Measurements from ENCODE around the gene PLXNA2.

DNA sequence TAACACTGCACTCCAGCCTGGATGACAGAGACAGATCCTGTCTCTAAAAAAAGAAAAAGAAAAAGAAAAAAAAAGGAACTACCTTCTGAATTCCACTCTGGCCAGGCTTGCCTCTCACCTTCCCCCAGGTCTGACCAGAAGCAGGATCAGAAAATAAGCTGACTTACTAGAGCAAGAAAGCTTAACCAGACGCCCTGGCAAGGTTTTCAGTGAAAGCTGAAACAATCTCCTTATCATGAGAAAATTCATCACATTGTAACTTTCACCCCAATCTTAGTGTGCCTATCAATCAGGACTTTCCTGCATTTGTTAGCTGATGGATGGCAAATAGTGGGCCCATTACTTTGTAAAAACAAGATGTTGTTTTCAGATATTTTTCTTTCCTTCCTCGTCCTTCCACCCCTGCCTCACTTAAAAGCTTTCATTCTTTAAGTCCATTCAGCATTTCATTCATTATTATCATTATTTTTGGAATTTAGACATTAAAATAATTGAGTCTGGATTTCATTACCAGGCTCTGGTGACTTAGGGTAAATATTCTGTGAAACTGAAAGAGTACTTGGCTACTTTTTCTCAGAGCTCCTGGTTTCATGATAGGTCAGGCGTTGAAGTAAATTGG, 236.8 kb downstream of the PLXNA2 start:
- TF ChIP-seq, protein P1, sequence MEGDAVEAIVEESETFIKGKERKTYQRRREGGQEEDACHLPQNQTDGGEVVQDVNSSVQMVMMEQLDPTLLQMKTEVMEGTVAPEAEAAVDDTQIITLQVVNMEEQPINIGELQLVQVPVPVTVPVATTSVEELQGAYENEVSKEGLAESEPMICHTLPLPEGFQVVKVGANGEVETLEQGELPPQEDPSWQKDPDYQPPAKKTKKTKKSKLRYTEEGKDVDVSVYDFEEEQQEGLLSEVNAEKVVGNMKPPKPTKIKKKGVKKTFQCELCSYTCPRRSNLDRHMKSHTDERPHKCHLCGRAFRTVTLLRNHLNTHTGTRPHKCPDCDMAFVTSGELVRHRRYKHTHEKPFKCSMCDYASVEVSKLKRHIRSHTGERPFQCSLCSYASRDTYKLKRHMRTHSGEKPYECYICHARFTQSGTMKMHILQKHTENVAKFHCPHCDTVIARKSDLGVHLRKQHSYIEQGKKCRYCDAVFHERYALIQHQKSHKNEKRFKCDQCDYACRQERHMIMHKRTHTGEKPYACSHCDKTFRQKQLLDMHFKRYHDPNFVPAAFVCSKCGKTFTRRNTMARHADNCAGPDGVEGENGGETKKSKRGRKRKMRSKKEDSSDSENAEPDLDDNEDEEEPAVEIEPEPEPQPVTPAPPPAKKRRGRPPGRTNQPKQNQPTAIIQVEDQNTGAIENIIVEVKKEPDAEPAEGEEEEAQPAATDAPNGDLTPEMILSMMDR (IDR thresholded peaks at IDR 0.05) = no peak
- TF ChIP-seq POLR2A (IDR thresholded peaks at IDR 0.05) = no peak

Measured in body of pancreas (tissue), 4 donors.